Activated T-cell treated with anti-CD3 and anti-CD28 coated beads, Interleukin-2, amount 50 U/mL, for 72 hours (primary cell): ENCODE measurements around the gene ACTN4. TPM values are rescaled to one million over a fixed set of nuclear protein-coding genes. Genes with fewer than 3 reads are reported as not detected.

Experiments used
- ATAC-seq, 2 donors: fragments of 150-1000 bp; cut with Tn5 transposase; replicated peaks in 1 of 2; 2 replicates each; pipeline ENCODE4 v1.10.0; 2021; ENCODE audit warnings: moderate library complexity in 2 of 2, mild to moderate bottlenecking in 1 of 2
- DNase-seq, 2 donors: peaks; one replicate each; pipeline ENCODE4 v3.0.0; 2021 to 2022; ENCODE audit warnings: mixed read lengths in 1 of 2
- H3K27ac Mint-ChIP-seq: one replicate; pipeline ENCODE4 v1.8.0; 2022; ENCODE audit warnings: mild to moderate bottlenecking, moderate library complexity, mixed read lengths
- H3K27me3 Mint-ChIP-seq: one replicate; pipeline ENCODE4 v1.8.0; 2022; ENCODE audit warnings: low read depth, mixed read lengths
- H3K36me3 Mint-ChIP-seq, 2 donors: one replicate each; pipeline ENCODE4 v1.8.0; 2022; ENCODE audit warnings: mixed read lengths in 2 of 2, mild to moderate bottlenecking in 1 of 2; ENCODE audit not compliant: insufficient read depth in 2 of 2
- H3K4me1 Mint-ChIP-seq: one replicate; pipeline ENCODE4 v1.8.0; 2022; ENCODE audit warnings: low read depth, mixed read lengths
- H3K4me3 Mint-ChIP-seq, 2 donors: one replicate each; pipeline ENCODE4 v1.8.0; 2022; ENCODE audit warnings: mild to moderate bottlenecking in 2 of 2, mixed read lengths in 2 of 2, moderate library complexity in 2 of 2
- H3K9me3 Mint-ChIP-seq, 2 donors: one replicate each; pipeline ENCODE4 v1.8.0; 2022; ENCODE audit warnings: mixed read lengths in 2 of 2
- total RNA-seq, 2 donors: library from RNA; stranded (reverse); gene quantifications; one replicate each; pipeline ENCODE4 v1.2.3, GENCODE V29; 2022

The ACTN4 gene
- total RNA-seq, 2 donors from 2014 or later, result 200 to 227 TPM

DNA sequence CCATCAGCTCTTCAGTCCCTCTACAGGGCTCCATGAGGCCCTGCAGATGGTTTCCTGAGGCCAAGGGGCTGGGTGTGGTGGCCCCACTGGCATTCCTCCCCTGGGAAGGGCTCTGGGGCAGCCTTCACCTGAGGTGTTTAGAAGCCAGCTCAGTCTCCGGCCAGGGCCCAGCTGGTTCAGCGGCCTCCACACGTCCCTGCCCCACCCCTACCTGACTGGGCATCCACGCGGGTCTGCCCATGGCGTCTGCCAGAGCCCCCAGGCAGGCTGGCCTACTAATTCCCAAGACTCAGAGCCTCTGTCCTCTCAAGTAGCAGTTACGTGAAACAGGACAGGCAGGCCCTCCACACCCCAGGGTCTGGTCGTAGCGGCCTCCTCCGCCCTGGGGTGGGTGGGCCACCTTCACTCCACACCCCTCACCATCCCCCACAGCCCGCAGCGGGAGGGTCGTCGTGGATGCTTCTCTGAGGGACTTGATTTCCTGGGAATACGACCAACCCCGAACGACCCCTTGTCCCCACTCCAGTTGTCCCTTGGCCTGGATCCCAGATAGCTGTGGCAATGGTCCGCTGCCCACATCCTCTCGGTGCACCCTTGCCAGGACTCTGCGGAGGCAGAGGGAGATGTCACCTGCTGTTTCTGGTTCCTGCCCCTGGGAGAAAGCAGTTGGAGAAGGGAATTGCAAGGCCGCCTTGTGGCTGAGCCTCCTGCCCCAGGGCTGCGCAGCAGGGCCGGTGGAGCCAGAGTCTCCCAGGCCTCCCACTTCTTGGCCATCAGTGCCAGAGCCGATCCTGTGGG, 72.5 kb downstream of the ACTN4 start:
- H3K36me3 Mint-ChIP-seq, result peaks cover 0 to 2% of the 10 kb centered on the region in 2 donors
- no peaks in the 10 kb centered on the region for H3K27me3 Mint-ChIP-seq
- no peak overlapping the region for H3K27ac Mint-ChIP-seq
- H3K4me1 Mint-ChIP-seq, result no peaks in the 10 kb centered on the region
- DNase-seq (no peak), ATAC-seq (no peak)
- no peaks in the 10 kb centered on the region for H3K9me3 Mint-ChIP-seq
- H3K4me3 Mint-ChIP-seq, result no peak overlapping the region

DNA sequence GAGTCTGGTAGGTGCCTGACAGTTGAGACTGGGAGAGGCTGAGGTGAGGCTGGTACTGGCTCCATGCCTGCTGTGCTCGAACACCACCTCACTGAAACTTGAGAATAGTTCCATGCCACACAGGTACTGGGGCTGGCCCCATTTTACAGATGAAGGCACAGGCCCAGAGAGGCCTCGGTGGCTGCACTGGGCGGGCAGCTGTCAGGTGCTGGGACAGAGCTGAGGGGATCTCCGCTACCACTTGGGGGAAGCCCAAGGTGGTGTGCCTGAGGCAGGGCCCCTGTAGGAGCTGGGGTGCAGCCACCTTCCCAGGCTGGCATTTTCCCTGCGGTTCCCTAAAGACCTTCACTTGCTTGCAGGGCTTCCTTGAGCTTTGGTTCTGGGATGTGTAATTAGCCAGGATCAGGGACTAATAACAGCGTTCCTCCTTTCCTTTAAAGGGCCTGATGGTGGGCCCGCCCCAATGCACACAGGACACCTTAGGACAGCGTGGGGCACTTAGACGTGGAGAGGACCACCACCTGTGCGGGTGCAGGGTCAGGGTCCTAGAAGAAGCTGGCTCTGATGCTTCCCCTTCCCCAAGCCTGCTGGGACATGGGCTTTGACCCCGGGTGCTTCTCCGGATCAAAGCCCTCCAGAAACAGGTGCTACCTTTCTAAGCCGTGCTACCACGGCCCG, 73.2 kb downstream of the ACTN4 start:
- H3K36me3 Mint-ChIP-seq, result peaks cover 0 to 2% of the 10 kb centered on the region in 2 donors
- no peaks in the 10 kb centered on the region for H3K9me3 Mint-ChIP-seq
- no peak overlapping the region for H3K27ac Mint-ChIP-seq
- H3K4me3 Mint-ChIP-seq, result no peak overlapping the region
- H3K4me1 Mint-ChIP-seq, result no peaks in the 10 kb centered on the region
- ATAC-seq, result no peak
- DNase-seq, result no peak
- H3K27me3 Mint-ChIP-seq, result no peaks in the 10 kb centered on the region

- peaks cover 5% of the 10 kb centered on the region for H3K4me1 Mint-ChIP-seq
- no peak overlapping the region for H3K27ac Mint-ChIP-seq
- DNase-seq, result no peak
- no peak for ATAC-seq
- H3K36me3 Mint-ChIP-seq, result peaks cover 0 to 2% of the 10 kb centered on the region in 2 donors
- no peak overlapping the region for H3K4me3 Mint-ChIP-seq
- H3K9me3 Mint-ChIP-seq, result no peaks in the 10 kb centered on the region
- no peaks in the 10 kb centered on the region for H3K27me3 Mint-ChIP-seq
Observed at GRCh38 chr19:38721496-38721895, 74.0 kb downstream of the ACTN4 start.

DNA sequence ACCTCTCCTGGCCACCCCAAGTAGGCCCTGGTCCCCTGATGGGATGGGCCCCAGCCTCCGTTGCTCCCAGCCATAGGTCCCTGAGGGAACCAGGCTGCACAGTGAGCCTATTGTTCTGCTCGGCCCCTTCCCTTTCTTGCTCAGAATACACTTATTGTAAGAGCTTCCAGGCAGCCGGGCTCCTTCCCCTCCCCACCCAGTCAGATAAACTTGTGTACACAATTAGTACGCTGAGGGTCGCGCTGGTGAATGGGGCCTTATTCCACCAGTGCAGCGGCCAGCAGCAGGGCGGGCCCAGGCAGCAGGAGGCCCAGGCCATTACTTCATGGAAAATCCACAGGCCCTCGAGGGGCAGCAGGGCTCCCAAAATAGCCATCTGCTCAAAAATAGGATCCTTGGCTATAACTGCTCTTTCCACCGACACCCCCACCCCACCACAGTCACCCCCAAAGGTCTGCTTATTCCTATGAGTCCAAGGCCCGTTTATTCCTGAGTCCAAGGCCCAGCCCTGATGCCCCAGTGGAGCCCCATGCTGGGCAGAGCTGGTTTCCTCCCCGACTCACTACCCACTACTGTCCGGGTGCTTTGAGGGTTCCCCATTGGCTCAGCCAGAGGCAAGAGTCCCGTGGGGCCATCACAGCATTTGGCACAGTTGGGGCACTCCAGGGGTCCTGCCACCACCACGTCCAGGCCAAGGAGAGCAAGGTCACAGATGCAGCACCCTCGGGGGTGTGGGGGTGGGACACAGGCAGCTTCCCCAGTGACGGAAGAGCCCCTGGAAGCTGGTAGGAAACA, 74.7 kb downstream of the ACTN4 start:
- no peak for DNase-seq
- Mint-ChIP-seq H3K27ac (no peak overlapping the region), H3K4me1 (peaks cover 10% of the 10 kb centered on the region), H3K9me3 (no peaks in the 10 kb centered on the region), H3K27me3 (no peaks in the 10 kb centered on the region), H3K36me3 (no peaks in the 10 kb centered on the region), H3K4me3 (no peak overlapping the region)
- no peak for ATAC-seq

DNA sequence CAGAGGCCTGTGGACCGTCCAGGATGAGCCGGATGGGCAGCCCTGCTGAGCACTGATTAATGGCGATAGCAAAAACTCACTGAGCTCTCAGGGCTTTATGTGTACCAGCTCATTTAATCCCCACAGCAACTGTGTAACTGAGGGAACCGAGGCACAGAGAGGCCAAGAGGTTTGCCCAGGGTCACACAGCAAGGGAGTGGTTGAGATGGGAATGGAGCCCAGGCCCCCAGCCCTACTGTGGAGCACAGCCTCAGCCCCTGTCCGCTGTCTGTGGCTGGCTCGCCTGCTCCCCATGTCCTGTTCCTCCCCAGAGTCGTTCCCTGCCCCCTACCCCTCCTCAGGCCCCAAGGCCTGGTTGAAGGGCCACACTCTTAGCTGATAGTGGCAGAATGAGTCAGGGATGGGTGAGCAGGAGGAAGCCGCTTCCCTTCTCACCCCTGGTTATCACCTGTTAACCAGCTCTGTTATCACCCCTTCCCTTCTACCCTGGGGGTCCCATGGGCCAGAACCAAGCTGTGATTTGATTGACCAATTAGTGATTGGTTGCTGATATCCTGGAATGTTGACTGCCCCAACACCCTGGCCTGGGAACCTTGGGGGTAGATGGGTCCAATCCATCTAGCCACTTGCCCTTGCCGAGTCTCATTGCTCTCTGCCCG, 75.6 kb downstream of the ACTN4 start:
- Mint-ChIP-seq H3K4me3 (no peak overlapping the region), H3K9me3 (no peaks in the 10 kb centered on the region), H3K36me3 (no peaks in the 10 kb centered on the region), H3K4me1 (peaks cover 10% of the 10 kb centered on the region), H3K27ac (no peak overlapping the region), H3K27me3 (no peaks in the 10 kb centered on the region)
- no peak for ATAC-seq
- no peak for DNase-seq

GRCh38 chr19:38723606-38723965, 76.1 kb downstream of the ACTN4 start:
- H3K36me3 Mint-ChIP-seq, result no peaks in the 10 kb centered on the region
- no peak overlapping the region for H3K27ac Mint-ChIP-seq
- no peak overlapping the region for H3K4me3 Mint-ChIP-seq
- no peak for DNase-seq
- H3K27me3 Mint-ChIP-seq, result no peaks in the 10 kb centered on the region
- ATAC-seq, result no peak
- H3K4me1 Mint-ChIP-seq, result peaks cover 10% of the 10 kb centered on the region
- H3K9me3 Mint-ChIP-seq, result no peaks in the 10 kb centered on the region

- H3K36me3 Mint-ChIP-seq, result no peaks in the 10 kb centered on the region
- no peak overlapping the region for H3K27ac Mint-ChIP-seq
- H3K9me3 Mint-ChIP-seq, result no peaks in the 10 kb centered on the region
- DNase-seq, result no peak
- H3K4me1 Mint-ChIP-seq, result peaks cover 10% of the 10 kb centered on the region
- ATAC-seq, result no peak
- H3K4me3 Mint-ChIP-seq, result no peak overlapping the region
- H3K27me3 Mint-ChIP-seq, result no peaks in the 10 kb centered on the region
Observed at GRCh38 chr19:38723990-38724854, 76.8 kb downstream of the ACTN4 start.

DNA sequence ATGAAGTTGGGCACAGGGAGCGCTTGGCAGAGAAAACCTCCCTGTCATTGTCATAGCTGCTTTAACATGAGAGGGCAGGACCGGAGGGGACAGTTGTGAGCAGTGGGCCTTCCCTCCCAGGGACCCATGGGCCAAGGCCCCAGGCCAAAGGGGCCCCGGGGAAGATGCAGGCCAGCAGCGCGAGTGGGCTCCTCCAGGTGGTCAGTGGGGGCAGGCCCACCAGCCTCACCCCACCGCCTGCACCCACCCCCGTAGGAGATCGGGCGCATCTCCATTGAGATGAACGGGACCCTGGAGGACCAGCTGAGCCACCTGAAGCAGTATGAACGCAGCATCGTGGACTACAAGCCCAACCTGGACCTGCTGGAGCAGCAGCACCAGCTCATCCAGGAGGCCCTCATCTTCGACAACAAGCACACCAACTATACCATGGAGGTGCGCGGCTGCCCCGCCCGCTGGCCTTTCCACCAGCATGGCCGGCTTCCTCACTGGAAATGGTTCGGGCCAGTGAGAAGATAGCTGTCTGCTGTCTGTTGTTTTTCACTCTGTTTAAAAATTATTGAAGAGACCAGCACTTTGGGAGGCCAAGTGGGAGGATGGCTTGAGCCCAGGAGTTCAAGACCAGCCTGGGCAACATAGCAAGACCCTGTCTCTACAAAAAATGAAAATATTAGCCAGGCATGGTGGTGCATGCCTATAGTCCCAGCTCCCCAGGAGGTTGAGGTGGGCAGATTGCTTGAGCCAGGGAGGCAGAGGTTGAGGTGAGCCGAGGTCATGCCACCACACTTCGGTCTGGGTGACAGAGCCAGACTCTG, 78.2 kb downstream of the ACTN4 start:
- DNase-seq, result no peak
- Mint-ChIP-seq H3K4me3 (no peak overlapping the region), H3K4me1 (peaks cover 23% of the 10 kb centered on the region), H3K27ac (no peak overlapping the region), H3K9me3 (no peaks in the 10 kb centered on the region), H3K36me3 (peaks cover 0 to 4% of the 10 kb centered on the region in 2 donors), H3K27me3 (no peaks in the 10 kb centered on the region)
- ATAC-seq, result no peak

- Mint-ChIP-seq H3K4me1 (peaks cover 23% of the 10 kb centered on the region), H3K9me3 (no peaks in the 10 kb centered on the region), H3K36me3 (peaks cover 0 to 4% of the 10 kb centered on the region in 2 donors), H3K27ac (no peak overlapping the region), H3K4me3 (no peak overlapping the region), H3K27me3 (no peaks in the 10 kb centered on the region)
- DNase-seq (no peak), ATAC-seq (no peak)
Observed at GRCh38 chr19:38726284-38726673, 78.8 kb downstream of the ACTN4 start.

GRCh38 chr19:38726761-38727301, 79.4 kb downstream of the ACTN4 start:
- Mint-ChIP-seq H3K36me3 (peaks cover 0 to 4% of the 10 kb centered on the region in 2 donors), H3K4me3 (no peak overlapping the region), H3K27ac (peak overlapping the region; percentile 60), H3K4me1 (peaks cover 23% of the 10 kb centered on the region), H3K9me3 (no peaks in the 10 kb centered on the region), H3K27me3 (no peaks in the 10 kb centered on the region)
- DNase-seq, result peak; percentile 15 to 19
- ATAC-seq, result peak in 1 of 2 donors; percentile 24

DNA sequence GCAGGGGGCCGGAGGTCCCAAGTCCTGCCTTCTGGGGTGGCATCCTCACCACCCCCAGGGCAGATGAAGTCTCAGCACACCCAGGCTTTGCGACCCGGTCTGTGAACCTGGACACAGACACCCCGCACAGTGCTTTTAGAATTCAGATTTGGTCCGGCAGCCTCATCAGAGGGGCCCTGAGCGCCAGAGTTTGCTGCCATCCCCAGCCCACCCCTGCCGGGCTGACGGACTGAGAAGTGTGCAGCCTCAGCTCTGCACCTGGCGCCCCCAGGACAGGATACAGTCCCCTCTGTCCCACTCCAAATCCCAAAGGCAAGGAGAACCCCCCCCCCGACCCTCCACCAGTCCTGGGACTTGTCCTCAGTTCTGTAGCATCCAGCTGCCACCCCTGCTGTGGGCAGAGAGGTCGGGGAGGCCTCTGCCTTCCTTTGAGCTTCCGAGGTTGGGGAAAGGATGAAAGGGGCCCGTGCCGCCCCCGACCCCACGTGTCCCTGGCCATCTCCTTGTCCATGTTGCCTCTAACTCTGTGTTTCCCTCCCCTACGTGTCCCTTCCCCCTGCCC, 79.9 kb downstream of the ACTN4 start:
- Mint-ChIP-seq H3K4me1 (peaks cover 23% of the 10 kb centered on the region), H3K9me3 (no peaks in the 10 kb centered on the region), H3K27me3 (no peaks in the 10 kb centered on the region), H3K4me3 (no peak overlapping the region), H3K27ac (no peak overlapping the region), H3K36me3 (peaks cover 0 to 4% of the 10 kb centered on the region in 2 donors)
- DNase-seq (no peak), ATAC-seq (no peak)
